Naive B cell (primary cell): ENCODE results near the gene SCAP. TPM values are rescaled to one million over a fixed set of nuclear protein-coding genes. Genes with fewer than 3 reads are reported as not detected.

Experiments used
- ATAC-seq, 2 donors: fragments of 150-1000 bp; cut with Tn5 transposase; 2 replicates each; pipeline ENCODE4 v1.10.0; 2021; ENCODE audit warnings: low read depth in 2 of 2, mild to moderate bottlenecking in 2 of 2, moderate library complexity in 2 of 2
- DNase-seq: peaks from one replicate; pipeline ENCODE4 v3.0.0; 2022
- H3K27ac Mint-ChIP-seq, 6 donors: one replicate each; pipeline ENCODE4 v1.8.0; 2020 to 2022; ENCODE audit warnings: mild to moderate bottlenecking in 6 of 6, mixed read lengths in 6 of 6, moderate library complexity in 5 of 6, inconsistent platforms in 2 of 6
- H3K27me3 Mint-ChIP-seq, 3 donors: one replicate each; pipeline ENCODE4 v1.8.0; 2021 to 2022; ENCODE audit warnings: mixed read lengths in 3 of 3, mild to moderate bottlenecking in 1 of 3
- H3K36me3 Mint-ChIP-seq, 2 donors: one replicate each; pipeline ENCODE4 v1.8.0; 2020 to 2022; ENCODE audit warnings: mixed read lengths in 2 of 2, inconsistent platforms in 1 of 2, mild to moderate bottlenecking in 1 of 2
- H3K4me1 Mint-ChIP-seq, 3 donors: one replicate each; pipeline ENCODE4 v1.8.0; 2020 to 2022; ENCODE audit warnings: mixed read lengths in 3 of 3, inconsistent platforms in 1 of 3, mild to moderate bottlenecking in 1 of 3, moderate library complexity in 1 of 3
- H3K4me3 Mint-ChIP-seq, 8 donors: one replicate each; pipeline ENCODE4 v1.8.0; 2020 to 2022; ENCODE audit warnings: mild to moderate bottlenecking in 8 of 8, mixed read lengths in 8 of 8, moderate library complexity in 8 of 8, inconsistent platforms in 2 of 8
- H3K9me3 Mint-ChIP-seq, 7 donors: one replicate each; pipeline ENCODE4 v1.8.0; 2020 to 2022; ENCODE audit warnings: mixed read lengths in 7 of 7, mild to moderate bottlenecking in 5 of 7, inconsistent platforms in 2 of 7, moderate library complexity in 1 of 7
- polyA plus RNA-seq, 6 donors: library from polyadenylated mRNA; unstranded; fragments of 300-500 nt; fragmentation: Illumina TruSeq; gene quantifications; one replicate each; pipeline ENCODE4 v1.2.3, GENCODE V29; 2021; ENCODE audit warnings: low read depth in 6 of 6

Gene SCAP
- polyA plus RNA-seq, 6 donors from 2014 or later, result 16.7 to 54.1 (median 34.8) TPM

DNA sequence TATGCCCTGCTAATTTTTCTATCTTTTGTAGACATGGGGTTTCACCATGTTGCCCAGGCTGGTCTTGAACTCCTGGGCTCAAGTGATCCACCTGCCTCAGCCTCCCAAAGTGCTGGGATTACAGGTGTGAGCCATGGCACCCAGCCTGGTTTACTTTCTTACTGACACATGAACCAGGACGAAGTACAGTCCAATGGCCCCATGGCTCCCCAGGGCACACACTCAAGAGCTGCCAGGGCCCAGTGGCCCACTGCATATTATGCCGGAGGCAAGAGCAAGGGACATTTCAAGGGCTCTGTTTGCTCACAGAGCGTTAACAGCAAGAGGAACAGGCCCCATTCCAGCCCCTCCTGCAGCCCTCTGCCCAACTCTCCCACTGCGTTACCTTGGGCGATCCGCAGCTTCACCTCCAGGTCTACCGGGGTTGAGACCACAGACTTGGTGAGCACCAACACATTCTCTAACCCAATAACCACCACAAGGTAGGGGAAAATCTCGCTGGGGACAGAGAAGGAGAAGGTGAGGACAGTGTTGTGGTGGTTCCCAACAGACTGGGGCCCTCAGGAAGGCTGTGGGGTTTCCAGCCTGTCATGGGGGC is 52.1 kb downstream of the SCAP start:
- H3K4me3 Mint-ChIP-seq, result no peak overlapping the region
- H3K9me3 Mint-ChIP-seq, result peaks cover 0 to 1% (median 0%) of the 10 kb centered on the region in 7 donors
- H3K4me1 Mint-ChIP-seq, result peaks cover 13 to 21% (median 17%) of the 10 kb centered on the region in 3 donors
- H3K27ac Mint-ChIP-seq, result peak overlapping the region in 1 of 6 donors; percentile 58
- peaks cover 0 to 8% of the 10 kb centered on the region in 2 donors for H3K36me3 Mint-ChIP-seq
- DNase-seq (no peak), ATAC-seq (no peak)
- no peaks in the 10 kb centered on the region for H3K27me3 Mint-ChIP-seq

DNA sequence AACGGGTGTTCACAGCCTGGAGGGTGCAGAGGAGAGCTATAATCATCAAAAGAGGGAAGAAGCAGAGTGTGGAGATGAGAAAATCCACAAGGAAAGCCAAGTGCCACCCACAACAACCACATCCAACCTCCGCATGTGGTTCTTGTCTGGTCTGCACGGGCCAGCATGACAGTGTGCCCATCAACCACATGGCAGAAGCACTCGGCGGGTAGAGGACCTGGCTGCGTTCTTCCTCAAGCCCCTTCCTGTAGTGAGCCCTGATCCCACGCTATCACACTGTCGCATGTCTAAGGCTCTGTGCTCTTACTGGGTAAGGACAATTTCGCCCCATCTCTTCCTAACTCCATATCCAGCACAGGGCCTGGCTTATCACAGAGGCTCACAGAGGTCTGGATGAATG is 53.0 kb downstream of the SCAP start:
- H3K27ac Mint-ChIP-seq, result peak overlapping the region in 4 of 6 donors; percentile 43 to 69 (median 64)
- peaks cover 0 to 1% (median 0%) of the 10 kb centered on the region in 7 donors for H3K9me3 Mint-ChIP-seq
- H3K36me3 Mint-ChIP-seq, result peaks cover 0 to 8% of the 10 kb centered on the region in 2 donors
- no peaks in the 10 kb centered on the region for H3K27me3 Mint-ChIP-seq
- H3K4me3 Mint-ChIP-seq, result no peak overlapping the region
- peaks cover 13 to 21% (median 17%) of the 10 kb centered on the region in 3 donors for H3K4me1 Mint-ChIP-seq
- DNase-seq, result no peak
- no peak for ATAC-seq

DNA sequence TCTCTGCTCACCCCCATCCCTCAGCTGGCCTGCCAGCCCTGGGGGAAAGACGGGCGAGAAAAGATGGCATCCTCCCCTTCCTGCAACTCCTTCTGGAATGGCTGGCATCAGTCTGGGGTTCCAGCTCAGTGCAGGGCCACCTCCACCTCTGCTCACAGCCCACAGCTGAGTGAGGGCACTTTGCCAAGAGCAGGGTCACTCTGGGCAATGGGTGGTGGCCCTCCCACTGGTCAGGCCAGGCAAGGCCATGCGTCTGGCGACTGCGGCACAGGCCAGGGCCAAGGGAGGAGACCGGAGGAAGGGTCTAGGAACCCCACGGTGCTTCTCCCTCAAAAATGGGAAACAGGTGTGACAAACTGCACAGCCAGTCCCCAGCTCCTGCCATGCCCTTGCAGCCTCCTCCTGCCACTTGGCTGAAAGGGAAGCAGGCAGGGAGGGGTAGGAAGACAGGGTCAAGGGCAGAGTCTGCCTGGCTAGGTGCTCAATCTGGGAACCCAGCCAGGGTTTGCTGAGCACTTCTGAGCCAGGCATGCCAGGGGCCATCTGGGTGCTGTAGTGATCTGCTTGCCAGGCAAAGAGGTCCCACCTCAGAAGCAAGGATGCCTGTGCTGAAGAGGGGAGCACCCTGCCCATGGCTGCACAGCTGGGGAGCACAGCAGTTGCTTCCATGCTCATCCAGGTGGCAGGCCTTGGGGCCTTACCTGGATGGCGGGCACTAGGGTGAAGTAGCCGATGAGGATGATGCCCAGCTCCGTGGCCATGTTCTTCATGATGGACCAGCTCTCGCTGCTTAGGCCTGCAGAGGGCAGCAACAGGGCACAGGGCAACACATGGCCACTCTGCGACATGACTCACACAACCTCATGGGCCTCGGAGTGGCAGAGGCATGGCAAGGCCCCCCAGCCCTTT is 53.7 kb downstream of the SCAP start:
- no peak for DNase-seq
- peak overlapping the region; percentile 82 to 99 (median 98) for H3K27ac Mint-ChIP-seq
- peaks cover 0 to 1% (median 0%) of the 10 kb centered on the region in 7 donors for H3K9me3 Mint-ChIP-seq
- H3K4me3 Mint-ChIP-seq, result peak overlapping the region in 2 of 8 donors; percentile 52 to 65
- H3K36me3 Mint-ChIP-seq, result peaks cover 0 to 8% of the 10 kb centered on the region in 2 donors
- no peaks in the 10 kb centered on the region for H3K27me3 Mint-ChIP-seq
- H3K4me1 Mint-ChIP-seq, result peaks cover 13 to 21% (median 17%) of the 10 kb centered on the region in 3 donors
- no peak for ATAC-seq

DNA sequence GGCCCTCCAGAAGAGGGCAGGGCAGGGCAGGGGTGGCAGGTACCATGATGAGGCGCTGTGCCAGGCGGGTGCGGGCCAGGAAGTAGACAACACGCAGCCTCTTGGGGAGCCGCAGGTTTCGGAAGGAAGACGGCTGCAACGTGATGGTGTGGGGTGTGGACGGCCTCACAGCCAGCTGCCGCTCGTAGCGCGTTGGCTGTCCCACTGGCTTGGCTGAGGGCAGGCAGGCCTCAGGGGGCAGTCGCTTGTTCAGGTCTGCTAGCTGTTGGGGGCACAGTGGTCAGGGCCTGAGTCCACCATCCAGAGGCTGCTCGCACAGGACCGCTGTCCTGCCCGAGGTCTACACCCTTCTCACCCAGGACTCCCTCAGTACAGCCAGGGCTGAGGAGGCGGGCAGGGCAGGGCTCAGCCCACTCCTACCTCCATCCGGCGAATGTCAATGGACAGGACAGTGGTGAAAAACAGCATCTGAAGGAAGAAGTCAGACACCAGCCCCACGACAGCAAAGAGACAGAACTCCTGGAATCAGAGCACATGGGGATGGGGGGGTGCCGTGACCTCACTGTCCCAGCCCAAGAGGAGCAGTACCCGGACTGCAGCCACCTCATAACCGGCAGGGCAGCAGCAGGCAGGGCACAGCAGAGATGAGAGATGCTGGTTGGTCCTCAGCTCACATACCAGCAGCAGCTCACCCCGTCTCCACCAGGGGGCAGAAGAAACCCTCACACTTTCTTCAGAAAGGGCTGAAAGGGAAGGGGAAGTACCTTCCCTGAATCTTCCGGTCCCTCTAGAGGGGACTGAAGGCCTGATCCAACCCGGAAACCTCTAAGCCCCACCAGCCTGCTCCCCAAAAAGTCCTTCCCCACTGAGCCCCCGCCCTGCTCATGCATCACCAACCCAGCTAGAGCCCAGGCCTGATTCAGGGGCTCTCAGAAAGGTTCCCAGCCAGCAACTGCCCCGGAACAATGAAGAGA is 54.9 kb downstream of the SCAP start:
- peak; percentile 92 to 94 for ATAC-seq
- H3K27me3 Mint-ChIP-seq, result no peaks in the 10 kb centered on the region
- peak overlapping the region in 7 of 8 donors; percentile 52 to 84 (median 69) for H3K4me3 Mint-ChIP-seq
- peaks cover 0 to 8% of the 10 kb centered on the region in 2 donors for H3K36me3 Mint-ChIP-seq
- peak overlapping the region; percentile 92 to 99 (median 99) for H3K27ac Mint-ChIP-seq
- peaks cover 0 to 1% (median 0%) of the 10 kb centered on the region in 7 donors for H3K9me3 Mint-ChIP-seq
- peaks cover 17 to 24% (median 19%) of the 10 kb centered on the region in 3 donors for H3K4me1 Mint-ChIP-seq
- peak; percentile 86 for DNase-seq

DNA sequence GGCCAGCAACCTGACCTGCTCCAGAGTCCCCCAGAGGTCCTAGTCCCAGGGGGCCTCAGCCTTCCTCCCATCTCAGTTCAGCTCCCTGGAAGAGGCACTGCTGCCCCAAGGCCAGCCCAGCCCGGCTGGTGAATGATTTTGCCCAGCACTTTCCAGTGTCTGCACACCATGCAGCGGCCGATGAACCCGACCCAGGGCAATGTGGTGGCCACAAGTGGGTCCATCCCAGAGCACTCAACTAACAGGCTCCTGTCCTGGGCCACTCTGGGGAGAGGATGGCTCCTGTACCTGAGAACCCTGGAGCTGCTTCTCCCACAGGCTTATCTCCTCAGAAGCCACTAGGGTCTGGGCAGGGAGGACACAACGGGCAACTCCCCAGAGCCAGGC is 55.7 kb downstream of the SCAP start:
- DNase-seq (no peak), ATAC-seq (no peak)
- H3K27me3 Mint-ChIP-seq, result no peaks in the 10 kb centered on the region
- peaks cover 0 to 1% (median 0%) of the 10 kb centered on the region in 7 donors for H3K9me3 Mint-ChIP-seq
- no peak overlapping the region for H3K4me3 Mint-ChIP-seq
- H3K4me1 Mint-ChIP-seq, result peaks cover 23 to 29% (median 25%) of the 10 kb centered on the region in 3 donors
- peak overlapping the region in 1 of 6 donors; percentile 42 for H3K27ac Mint-ChIP-seq
- H3K36me3 Mint-ChIP-seq, result peaks cover 0 to 4% of the 10 kb centered on the region in 2 donors

DNA sequence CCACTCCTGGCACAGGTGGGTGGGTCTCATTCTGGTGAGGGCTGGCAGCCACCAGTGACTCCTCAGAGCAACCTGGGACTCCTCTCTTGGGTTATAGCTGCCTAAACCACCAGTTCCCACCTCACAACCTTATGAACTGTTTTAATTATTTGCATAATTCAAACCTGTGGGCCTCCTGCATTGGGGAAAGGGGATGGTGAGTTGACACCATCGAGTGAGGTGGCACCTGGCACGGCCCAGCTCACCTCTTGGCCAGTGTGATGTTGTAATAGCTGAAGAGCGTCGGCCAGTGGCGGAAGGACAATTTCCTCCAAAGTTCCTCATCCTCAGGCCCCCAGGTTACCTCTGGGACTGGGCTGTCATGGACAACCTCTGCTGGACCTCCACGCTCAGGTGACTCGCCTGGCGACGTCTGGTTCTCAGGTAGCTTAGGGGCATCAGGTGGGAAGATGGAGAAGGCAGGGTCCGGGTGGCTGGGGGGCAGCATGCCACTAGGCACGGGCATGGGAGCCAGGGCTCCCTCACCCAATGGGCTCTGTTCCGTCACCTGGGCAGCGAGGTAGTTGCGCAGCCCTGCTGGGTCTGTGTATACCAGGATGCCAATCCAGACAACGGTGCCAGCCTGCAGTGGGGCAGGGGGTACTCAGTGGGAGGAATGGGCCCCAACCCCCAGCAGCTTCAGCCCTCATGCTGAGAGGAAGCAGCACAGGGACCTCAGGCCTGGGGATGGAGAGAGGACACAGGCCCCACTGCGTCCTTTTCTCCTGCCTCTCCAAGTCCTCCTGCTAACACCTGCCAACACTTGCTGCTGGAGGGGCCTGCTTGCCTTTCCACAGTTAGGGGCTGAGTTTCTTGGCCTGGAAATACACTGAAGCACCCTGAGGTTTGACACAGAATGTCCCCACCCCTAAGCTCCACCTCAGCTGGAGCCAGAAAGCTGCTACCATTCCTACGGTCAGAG is 56.4 kb downstream of the SCAP start:
- H3K27me3 Mint-ChIP-seq, result no peaks in the 10 kb centered on the region
- no peaks in the 10 kb centered on the region for H3K36me3 Mint-ChIP-seq

DNA sequence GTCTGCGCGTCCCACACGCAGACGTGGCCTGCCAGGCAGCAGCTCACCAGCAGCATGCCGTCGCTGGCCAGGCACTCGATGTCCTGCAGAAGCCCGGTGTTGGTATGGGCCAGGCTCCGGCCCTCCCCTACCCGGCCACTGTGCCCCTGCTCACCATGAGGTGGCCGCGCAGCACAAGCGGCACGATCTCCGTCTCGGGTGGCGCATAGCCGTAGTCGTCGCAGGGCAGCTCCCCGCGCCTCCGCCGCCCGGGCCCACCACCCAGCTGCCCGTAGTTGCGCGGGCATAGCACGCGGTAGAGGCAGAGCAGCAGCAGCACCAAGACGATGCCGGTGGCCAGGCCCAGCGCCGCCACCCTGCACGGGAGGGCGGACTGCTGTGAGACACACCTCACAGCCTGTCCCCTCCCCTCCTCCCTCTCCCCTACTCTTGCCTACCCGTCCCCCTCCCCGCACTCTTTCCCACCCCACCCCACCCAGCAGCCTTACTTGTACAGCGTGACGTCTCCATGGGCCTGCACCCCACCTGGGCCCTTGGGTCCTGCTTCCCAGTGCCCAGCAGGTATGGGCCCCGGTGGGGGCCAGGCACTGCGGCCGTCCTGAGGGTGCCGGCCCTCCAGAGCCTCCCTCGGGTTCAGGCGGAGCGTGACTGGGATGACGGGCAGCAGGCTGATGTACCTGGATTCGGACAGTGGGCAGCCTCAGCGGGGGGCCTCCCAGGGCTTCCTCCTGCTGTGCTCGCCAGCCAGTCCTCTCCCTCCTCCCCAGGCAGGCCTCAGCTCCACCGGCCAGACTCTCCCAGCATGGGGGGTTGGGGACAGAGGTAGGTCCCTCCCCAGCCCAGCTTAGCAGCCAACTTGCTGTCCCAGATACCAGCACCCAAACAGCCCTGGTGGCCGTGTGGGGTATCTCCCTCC is 57.3 kb downstream of the SCAP start:
- Mint-ChIP-seq H3K4me1 (peaks cover 31 to 38% (median 31%) of the 10 kb centered on the region in 3 donors), H3K27ac (peak overlapping the region in 1 of 6 donors; percentile 89), H3K36me3 (no peaks in the 10 kb centered on the region), H3K27me3 (no peaks in the 10 kb centered on the region), H3K9me3 (no peaks in the 10 kb centered on the region), H3K4me3 (no peak overlapping the region)
- DNase-seq, result no peak
- no peak for ATAC-seq

More for the DNA sequence above, 56.4 kb downstream of the SCAP start:
- ATAC-seq (no peak), DNase-seq (no peak)
- Mint-ChIP-seq H3K4me1 (peaks cover 30 to 34% (median 31%) of the 10 kb centered on the region in 3 donors), H3K9me3 (no peaks in the 10 kb centered on the region), H3K27ac (peak overlapping the region in 2 of 6 donors; percentile 42 to 89), H3K4me3 (no peak overlapping the region)

DNA sequence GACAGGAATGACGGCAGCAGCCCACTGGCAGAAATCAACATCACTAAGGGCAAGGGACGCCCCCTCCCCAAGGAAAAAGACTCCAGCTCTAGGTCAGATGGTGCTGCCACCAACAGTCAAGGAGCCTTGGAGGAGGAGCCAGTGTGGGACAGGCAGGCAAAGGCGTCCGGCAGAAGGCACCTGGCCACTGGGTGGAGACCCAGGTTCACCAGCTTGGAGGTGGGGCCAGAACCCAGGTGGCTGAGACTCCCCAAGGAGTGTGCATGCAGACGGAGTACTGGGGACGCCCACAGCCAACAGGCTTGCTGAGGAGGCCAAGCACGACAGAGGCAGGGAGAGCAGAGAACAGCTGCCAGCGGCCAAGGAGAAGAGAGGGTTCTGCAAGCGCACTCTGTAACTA is 59.7 kb downstream of the SCAP start:
- Mint-ChIP-seq H3K27ac (peak overlapping the region in 3 of 6 donors; percentile 44 to 92 (median 89)), H3K36me3 (no peaks in the 10 kb centered on the region), H3K9me3 (no peaks in the 10 kb centered on the region), H3K4me1 (peaks cover 21 to 26% (median 25%) of the 10 kb centered on the region in 3 donors), H3K4me3 (no peak overlapping the region), H3K27me3 (no peaks in the 10 kb centered on the region)
- ATAC-seq (no peak), DNase-seq (no peak)

DNA sequence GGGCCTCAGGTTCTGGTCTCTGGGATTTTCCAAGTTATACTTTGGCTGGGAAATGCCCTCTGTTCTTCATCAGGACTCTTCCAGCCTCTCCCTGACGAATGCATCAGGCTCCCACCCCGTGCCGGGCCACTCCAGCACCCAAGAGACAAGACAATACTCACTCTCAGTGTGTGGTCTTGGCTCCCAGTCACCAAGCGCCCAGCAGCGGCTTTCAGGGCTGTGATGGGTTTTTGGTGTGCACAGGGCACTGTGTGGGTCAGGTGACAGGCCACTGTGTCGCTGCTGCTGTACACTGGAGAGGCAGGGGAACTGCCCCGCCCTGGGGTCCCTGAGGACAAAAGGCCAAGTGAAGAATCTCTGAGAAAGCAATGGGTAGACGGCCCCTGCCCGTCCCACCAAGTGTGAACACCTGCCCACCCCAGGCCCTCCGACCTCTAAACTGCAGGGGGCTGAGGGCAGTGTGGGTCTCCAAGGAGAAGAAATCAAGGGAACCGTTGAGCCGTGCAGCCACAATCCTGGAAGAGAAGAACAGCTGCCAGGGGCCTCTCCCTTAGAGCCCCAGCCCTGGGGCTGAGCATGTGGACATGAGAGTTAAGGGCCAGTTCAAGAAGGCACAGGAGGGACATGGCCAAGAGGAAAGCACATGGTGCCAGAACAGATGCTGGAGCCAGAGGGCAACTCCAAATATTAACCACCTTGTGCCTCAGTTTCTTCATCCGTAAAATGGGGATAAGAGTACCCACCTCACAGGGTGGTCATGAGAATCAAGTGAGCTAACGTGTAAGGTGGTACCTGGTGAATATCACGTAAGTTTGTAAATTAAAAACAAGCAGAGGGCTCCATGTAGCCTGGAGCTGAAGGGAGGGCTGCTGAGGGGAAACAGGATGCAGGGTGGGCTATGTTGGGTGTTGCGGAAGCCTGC is 60.8 kb downstream of the SCAP start:
- Mint-ChIP-seq H3K4me3 (no peak overlapping the region), H3K27me3 (no peaks in the 10 kb centered on the region), H3K9me3 (no peaks in the 10 kb centered on the region), H3K36me3 (no peaks in the 10 kb centered on the region), H3K4me1 (peaks cover 18 to 25% (median 20%) of the 10 kb centered on the region in 3 donors), H3K27ac (peak overlapping the region; percentile 50 to 90 (median 68))
- ATAC-seq (no peak), DNase-seq (no peak)

DNA sequence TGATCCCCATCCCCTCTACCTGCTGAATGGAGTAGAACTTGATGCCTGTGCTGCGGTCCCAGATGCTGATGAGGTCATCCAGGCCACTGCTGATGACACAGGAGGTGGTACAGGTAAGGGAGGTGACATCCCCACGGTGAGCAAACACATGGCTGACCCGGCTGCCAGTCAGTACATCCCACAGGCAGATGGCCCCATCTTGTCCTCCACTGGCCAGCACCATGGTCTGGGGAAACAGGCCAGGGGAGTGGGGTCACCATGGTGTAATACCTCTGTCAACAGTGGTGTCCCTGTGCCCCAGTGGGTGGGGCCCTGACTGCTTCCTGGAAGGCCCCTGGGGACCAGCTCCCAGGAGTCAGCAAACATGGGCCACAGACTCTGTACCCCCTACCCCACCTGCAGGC is 61.6 kb downstream of the SCAP start:
- no peak for DNase-seq
- no peaks in the 10 kb centered on the region for H3K27me3 Mint-ChIP-seq
- H3K36me3 Mint-ChIP-seq, result no peaks in the 10 kb centered on the region
- H3K9me3 Mint-ChIP-seq, result no peaks in the 10 kb centered on the region
- H3K27ac Mint-ChIP-seq, result peak overlapping the region in 3 of 6 donors; percentile 22 to 77 (median 34)
- no peak for ATAC-seq
- no peak overlapping the region for H3K4me3 Mint-ChIP-seq
- H3K4me1 Mint-ChIP-seq, result peaks cover 18 to 25% (median 20%) of the 10 kb centered on the region in 3 donors
